Activated T-cell treated with anti-CD3 and anti-CD28 coated beads for 1 hour (primary cell): ENCODE measurements around the gene EPB41L4A.

Experiments
- DNase-seq: peaks from one replicate; pipeline ENCODE4 v3.0.0-alpha.2; 2020; ENCODE audit warnings: low read depth

The EPB41L4A gene

GRCh38 chr5:112156211-112156610 is 262.9 kb downstream of the EPB41L4A start:
- DNase-seq: no peak

- DNase-seq: no peak
Observed at GRCh38 chr5:112154940-112155686, 264.0 kb downstream of the EPB41L4A start.

GRCh38 chr5:112149727-112150126 is 269.4 kb downstream of the EPB41L4A start:
- no peak for DNase-seq

DNA sequence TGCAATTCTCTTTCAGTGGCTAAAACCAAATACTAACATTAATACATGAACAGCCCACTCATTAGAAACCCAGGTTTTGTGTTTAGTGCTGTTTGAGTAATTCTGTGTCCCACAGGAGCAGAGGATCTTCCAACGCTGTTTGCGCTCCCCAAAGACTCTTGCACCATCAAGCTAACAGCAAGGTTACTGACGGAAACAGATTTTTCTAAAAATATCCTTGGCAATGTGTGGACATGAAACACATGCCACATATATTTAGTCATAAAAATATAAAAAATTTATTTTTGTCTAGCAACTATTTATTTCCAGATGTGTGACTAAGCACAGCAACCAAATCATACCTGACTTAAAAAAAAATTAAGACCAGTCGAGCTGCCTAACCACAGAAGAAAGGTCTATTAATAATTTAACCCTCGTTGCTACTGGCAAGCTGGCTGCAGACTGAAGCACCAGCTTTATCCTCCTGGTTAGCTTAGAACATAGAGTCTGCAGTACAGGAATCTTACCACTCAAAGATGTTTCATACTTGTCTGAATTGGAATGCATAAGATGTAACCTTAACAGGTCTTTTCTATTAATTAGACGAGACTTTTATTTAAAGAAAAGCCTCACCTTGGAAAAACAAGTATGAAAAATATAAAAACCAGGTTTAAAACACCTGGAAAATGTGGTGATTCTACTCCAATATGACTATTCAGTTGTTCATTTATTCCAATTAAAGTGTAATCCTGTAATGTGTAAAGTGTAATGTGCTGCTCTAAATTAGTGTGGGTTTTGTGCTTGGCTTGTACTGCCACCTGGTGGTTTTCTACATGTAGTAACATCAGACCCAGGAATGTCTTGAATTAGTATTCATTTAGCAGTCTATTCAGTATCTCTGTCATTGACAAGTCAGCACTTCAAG is 272.5 kb downstream of the EPB41L4A start:
- peak; percentile 32 for DNase-seq

DNA sequence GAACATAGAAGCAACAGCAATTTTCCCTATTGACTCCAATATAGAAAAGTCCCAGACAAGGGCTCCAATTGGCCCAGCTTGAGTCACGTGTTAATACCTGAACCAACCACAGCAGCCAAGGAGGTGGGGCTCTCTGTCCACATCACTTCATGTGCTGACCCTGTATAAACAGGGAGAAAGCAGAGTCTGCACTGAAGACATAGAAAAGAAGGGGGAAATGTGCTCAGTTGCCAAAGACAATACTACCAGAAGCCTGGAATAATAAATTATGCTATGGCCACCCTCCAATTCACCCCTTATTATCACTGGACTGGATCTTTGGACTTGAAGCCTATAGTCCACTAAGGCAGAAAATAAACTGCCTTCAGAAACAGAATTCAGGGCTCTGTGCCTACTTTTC is 275.4 kb downstream of the EPB41L4A start:
- DNase-seq: no peak

DNA sequence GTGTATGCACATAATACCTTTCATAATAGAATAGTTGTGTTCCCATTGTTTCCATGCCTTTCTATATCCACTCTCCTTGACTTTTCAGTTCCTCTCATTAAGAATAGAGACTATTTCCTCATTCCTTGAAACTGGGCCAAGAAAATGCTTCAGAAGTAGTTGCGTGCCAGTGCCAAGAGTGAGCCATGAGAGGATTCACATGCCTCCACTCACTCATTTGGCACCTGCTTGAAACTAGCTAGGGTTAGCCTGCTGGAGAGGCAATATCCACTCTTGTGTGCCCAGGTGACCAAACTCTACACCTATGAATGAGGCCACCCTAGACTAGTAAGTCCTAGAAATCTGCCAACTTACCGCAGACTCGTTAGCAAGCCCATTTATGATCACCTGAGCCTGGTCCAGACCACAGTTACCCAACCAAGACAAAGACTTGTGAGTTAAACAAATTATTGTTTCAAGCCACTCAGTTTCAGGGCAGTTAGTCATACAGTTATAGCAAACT is 276.3 kb downstream of the EPB41L4A start:
- no peak for DNase-seq

GRCh38 chr5:112141582-112141981 is 277.5 kb downstream of the EPB41L4A start:
- DNase-seq: no peak

- no peak for DNase-seq
Observed at GRCh38 chr5:112138526-112138925, 280.6 kb downstream of the EPB41L4A start.

DNA sequence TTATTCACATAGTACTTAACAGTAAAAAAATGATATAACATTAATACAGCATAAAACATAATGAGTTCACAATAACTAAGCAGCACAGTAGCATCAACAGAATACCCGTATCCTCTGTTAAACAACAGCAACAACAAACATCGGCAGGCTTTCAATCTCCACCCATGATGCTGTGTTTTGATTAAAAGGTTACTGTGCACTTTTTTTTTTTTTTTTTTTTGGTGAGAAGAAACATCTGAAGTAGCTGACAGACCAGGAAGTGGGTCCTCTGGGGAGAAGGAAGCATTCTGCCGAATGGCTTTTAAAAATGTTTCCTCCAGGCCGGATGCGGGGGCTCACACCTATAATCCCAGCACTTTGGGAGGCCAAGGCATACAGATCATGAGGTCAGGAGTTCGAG is 282.3 kb downstream of the EPB41L4A start:
- no peak for DNase-seq

DNA sequence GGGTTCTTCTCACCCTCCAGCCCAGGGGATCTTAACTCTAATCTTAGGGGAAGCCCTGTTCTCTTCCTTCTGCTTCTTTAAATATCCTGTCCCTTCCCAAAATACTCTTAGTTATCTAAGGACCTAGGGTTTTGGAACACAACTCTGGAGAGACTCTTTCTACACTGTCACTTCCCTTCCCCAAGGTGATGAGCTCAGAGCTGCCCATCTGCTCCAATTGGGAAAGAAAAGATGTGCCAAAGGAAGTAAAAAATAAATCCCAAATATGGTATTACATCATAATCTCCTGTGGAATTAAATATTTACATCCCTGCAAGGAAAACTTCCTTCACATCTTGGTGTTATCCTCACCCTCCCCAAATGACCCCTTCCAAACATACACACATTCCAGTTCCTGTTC is 291.2 kb downstream of the EPB41L4A start:
- DNase-seq: no peak

GRCh38 chr5:112126982-112127381 is 292.1 kb downstream of the EPB41L4A start:
- no peak for DNase-seq

GRCh38 chr5:112125903-112126302 is 293.2 kb downstream of the EPB41L4A start:
- DNase-seq: no peak

DNA sequence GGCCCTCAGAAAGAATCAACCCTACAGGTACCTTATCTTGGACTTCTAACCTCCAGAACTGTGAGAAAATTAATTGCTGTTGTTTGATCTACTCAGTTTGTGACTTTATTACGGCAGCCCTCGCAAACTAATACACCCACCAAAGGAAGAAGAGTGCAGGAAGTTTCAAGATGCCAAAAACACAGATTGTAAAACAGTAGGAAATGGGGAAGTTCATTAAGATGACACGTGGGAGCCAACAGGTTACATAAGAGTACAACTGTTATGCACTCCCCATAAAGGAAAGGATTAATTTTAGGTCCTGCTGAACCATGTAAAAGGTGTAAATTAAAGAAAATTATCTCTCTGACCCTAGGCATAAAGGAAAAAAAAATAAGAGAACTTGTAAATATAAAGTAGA is 294.3 kb downstream of the EPB41L4A start:
- no peak for DNase-seq

DNA sequence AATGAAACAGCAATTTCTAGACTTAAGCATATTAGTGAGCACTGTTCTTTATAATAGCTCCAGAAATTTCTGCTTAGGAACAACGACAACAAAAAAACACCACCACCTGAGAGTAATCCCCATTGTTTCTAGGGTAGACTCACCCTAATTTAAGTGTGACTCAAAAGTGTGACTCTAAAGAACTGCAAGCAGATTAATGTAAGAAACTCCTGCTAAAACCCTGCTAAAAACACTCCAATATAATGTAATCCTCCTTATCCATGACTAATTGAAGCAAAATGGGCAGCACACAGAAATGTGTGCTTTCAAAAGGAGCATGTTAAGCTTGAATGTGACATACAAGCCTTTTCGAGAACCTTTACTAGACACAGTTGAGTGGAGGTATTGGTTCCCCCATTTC is 296.0 kb downstream of the EPB41L4A start:
- DNase-seq: no peak

DNA sequence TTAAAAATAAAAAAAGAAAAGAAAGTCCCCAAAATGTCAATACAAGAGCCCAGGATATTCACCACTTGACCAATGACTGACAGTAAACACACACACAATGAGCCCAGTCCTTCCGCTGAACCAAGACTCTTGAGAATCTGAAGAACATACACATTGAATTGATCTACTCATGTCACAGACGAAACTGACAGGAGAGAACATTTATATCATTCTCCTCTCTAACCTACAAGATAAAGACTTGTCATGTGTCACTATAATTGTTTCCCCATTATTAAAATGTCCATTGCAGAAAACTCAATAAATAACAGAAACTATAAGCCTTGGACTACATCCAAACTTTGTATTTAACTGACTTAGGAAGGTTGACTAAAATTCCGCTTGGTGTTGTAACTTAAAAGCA is 296.7 kb downstream of the EPB41L4A start:
- no peak for DNase-seq

DNA sequence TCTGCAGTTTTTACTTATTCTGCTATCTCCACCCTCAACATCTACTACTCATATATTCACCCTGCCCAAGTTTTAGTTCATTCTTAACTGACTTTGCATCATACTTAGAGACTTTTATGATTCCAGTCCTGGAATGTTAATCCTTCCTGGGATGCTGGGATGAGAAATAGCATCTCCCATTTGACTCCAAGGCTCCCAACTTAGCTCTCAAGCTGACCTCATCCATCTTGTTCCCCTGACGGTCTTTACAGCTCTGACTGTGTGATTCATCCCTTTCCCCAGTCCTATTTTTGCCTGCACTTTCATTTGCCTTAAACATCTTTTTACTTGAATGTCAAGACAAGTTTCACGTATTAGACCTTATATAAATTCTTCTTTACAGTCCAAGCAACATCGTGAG is 297.8 kb downstream of the EPB41L4A start:
- DNase-seq: no peak

- no peak for DNase-seq
Observed at GRCh38 chr5:112119969-112120368, 299.1 kb downstream of the EPB41L4A start.

GRCh38 chr5:112119508-112119907 is 299.6 kb downstream of the EPB41L4A start:
- DNase-seq: no peak

- DNase-seq: no peak
Observed at GRCh38 chr5:112117551-112117950, 301.5 kb downstream of the EPB41L4A start.

DNA sequence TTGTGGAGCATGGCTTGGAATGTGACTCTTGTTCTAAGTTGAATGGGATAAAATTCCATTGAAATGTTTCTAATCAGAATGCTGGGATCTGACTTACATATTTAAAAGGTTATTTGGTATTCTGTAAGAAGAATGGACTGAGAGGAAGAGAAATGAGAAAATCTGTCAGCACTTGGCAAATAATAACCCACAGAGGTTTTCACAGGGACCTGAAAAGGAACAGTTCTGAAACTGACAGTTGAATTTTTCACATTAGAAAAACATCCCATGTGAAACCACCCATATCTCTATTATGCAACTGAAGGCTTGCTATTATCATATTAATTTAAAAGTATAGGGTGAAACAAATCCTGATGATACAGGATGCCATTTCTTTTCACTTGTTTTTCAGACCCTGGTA is 302.7 kb downstream of the EPB41L4A start:
- no peak for DNase-seq

- DNase-seq: no peak
Observed at GRCh38 chr5:112113565-112113964, 305.5 kb downstream of the EPB41L4A start.
